ENCODE results near the gene PITPNC1.

DNA sequence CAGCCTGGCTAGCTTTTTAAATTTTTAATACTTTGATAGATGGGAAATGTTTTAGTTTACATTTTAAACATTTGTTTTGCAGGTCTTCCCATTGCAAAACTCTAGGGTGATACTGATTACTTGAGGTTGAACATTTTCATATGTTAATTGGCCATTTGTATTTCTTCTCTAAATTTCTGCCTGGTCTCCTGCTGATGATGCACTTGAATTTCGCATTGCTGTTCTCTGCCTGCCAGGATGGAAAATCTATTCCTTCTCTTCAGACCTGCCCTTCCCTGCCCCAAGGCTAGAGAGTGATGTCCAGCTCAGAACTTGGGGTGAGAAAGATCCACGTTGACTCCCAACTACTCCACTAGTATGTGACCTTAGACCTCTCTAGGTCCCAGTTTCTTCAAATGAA lies 134.7 kb downstream of the PITPNC1 start:
- TF ChIP-seq CTCF (IDR thresholded peaks at IDR 0.05) (no peak), POLR2A (IDR thresholded peaks at IDR 0.05; ENCODE audit: low read depth) (no peak), EP300 (IDR thresholded peaks at IDR 0.05) (no peak), POLR2AphosphoS5 (IDR thresholded peaks at IDR 0.05) (no peak)

Measured in esophagus muscularis mucosa (tissue), 4 donors.